ENCODE data around the gene DACH1. TPM values are rescaled to one million over a fixed set of nuclear protein-coding genes. Genes with fewer than 3 reads are reported as not detected.

The DACH1 gene
- total RNA-seq, 1 donor from 2014 or later = 1.6 TPM

- H3K27me3 Mint-ChIP-seq (ENCODE audit: low read depth, unreplicated experiment) = no peaks in the 10 kb centered on the region
Measured at GRCh38 chr13:71609271-71609670, 257.7 kb downstream of the DACH1 start.

GRCh38 chr13:71607575-71607974, 259.4 kb downstream of the DACH1 start:
- Mint-ChIP-seq H3K27ac (ENCODE audit: unreplicated experiment) (no peak overlapping the region), H3K9me3 (ENCODE audit: unreplicated experiment) (no peaks in the 10 kb centered on the region), H3K27me3 (ENCODE audit: low read depth, unreplicated experiment) (no peaks in the 10 kb centered on the region), H3K4me1 (ENCODE audit: low read depth, unreplicated experiment) (no peaks in the 10 kb centered on the region), H3K36me3 (ENCODE audit: low read depth, unreplicated experiment) (no peaks in the 10 kb centered on the region), H3K4me3 (ENCODE audit: unreplicated experiment) (no peak overlapping the region)
- Histone ChIP-seq H3K9ac (ENCODE audit: low read length) (no peak overlapping the region), H3K36me3 (ENCODE audit: insufficient read depth, low read length) (no peaks in the 10 kb centered on the region), H3K4me1 (ENCODE audit: insufficient read depth, low read length) (no peaks in the 10 kb centered on the region), H4K20me1 (ENCODE audit: insufficient read depth, low read length) (no peaks in the 10 kb centered on the region), H3K9me3 (ENCODE audit: insufficient read depth, low read depth, low read length) (no peaks in the 10 kb centered on the region), H3K4me3 (ENCODE audit: insufficient read depth, low read depth, low read length) (no peak overlapping the region), H3K4me2 (ENCODE audit: low read length) (no peak overlapping the region), H3K27me3 (ENCODE audit: insufficient read depth, low read length) (no peaks in the 10 kb centered on the region), H3K79me2 (ENCODE audit: insufficient read depth, low read length) (no peaks in the 10 kb centered on the region), H2AFZ (ENCODE audit: low read depth, low read length) (no peak overlapping the region), H3K27ac (ENCODE audit: low read depth, low read length) (no peak overlapping the region)
- TF ChIP-seq CTCF (IDR thresholded peaks at IDR 0.05; ENCODE audit: insufficient read depth, low read depth, low read length) (no peak), EZH2 (IDR thresholded peaks at IDR 0.05; ENCODE audit: insufficient read depth, low read length) (no peak)
- DNase-seq (ENCODE audit: low read depth) = no peak
- no peak for FAIRE-seq

More at GRCh38 chr13:71609271-71609670, 257.7 kb downstream of the DACH1 start:
- Mint-ChIP-seq H3K36me3 (ENCODE audit: low read depth, unreplicated experiment) (no peaks in the 10 kb centered on the region), H3K4me1 (ENCODE audit: low read depth, unreplicated experiment) (no peaks in the 10 kb centered on the region), H3K27ac (ENCODE audit: unreplicated experiment) (no peak overlapping the region), H3K9me3 (ENCODE audit: unreplicated experiment) (no peaks in the 10 kb centered on the region), H3K4me3 (ENCODE audit: unreplicated experiment) (no peak overlapping the region)
- Histone ChIP-seq H3K4me2 (ENCODE audit: low read length) (no peak overlapping the region), H2AFZ (ENCODE audit: low read depth, low read length) (no peak overlapping the region), H3K9me3 (ENCODE audit: insufficient read depth, low read depth, low read length) (no peaks in the 10 kb centered on the region), H3K27ac (ENCODE audit: low read depth, low read length) (no peak overlapping the region), H3K9ac (ENCODE audit: low read length) (no peak overlapping the region), H3K4me1 (ENCODE audit: insufficient read depth, low read length) (no peaks in the 10 kb centered on the region), H3K4me3 (ENCODE audit: insufficient read depth, low read depth, low read length) (no peak overlapping the region), H4K20me1 (ENCODE audit: insufficient read depth, low read length) (no peaks in the 10 kb centered on the region), H3K36me3 (ENCODE audit: insufficient read depth, low read length) (no peaks in the 10 kb centered on the region), H3K27me3 (ENCODE audit: insufficient read depth, low read length) (no peaks in the 10 kb centered on the region), H3K79me2 (ENCODE audit: insufficient read depth, low read length) (no peaks in the 10 kb centered on the region)
- DNase-seq (ENCODE audit: low read depth) (no peak), FAIRE-seq (no peak)
- TF ChIP-seq CTCF (IDR thresholded peaks at IDR 0.05; ENCODE audit: insufficient read depth, low read depth, low read length) (no peak), EZH2 (IDR thresholded peaks at IDR 0.05; ENCODE audit: insufficient read depth, low read length) (no peak)

DNA sequence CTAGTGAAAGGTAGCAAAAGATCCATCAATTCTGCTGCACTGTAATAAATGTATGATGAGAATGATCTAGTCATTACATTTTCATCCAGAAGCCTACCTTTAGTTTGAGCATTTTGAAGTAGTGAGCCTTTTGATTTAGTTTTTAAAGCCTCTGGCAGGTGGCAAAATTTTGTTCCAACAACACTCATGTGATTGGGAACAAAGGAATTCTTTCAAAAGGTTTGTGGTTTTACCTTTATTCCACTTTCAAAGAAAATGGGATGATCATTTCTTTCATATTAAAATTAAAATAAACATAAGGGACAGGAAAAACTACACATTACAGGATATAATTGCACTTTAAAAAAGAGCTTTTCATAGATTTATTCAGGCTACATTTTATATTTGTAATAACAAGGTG, 260.2 kb downstream of the DACH1 start:
- Mint-ChIP-seq H3K27ac (ENCODE audit: unreplicated experiment) (no peak overlapping the region), H3K36me3 (ENCODE audit: low read depth, unreplicated experiment) (no peaks in the 10 kb centered on the region), H3K4me1 (ENCODE audit: low read depth, unreplicated experiment) (no peaks in the 10 kb centered on the region), H3K27me3 (ENCODE audit: low read depth, unreplicated experiment) (no peaks in the 10 kb centered on the region), H3K9me3 (ENCODE audit: unreplicated experiment) (no peaks in the 10 kb centered on the region), H3K4me3 (ENCODE audit: unreplicated experiment) (no peak overlapping the region)
- no peaks in the 10 kb centered on the region for H3K79me2 ChIP-seq (ENCODE audit: insufficient read depth, low read length)
- no peak overlapping the region for H3K4me3 ChIP-seq (ENCODE audit: insufficient read depth, low read depth, low read length)
- DNase-seq (ENCODE audit: low read depth) (no peak), FAIRE-seq (no peak)
- H4K20me1 ChIP-seq (ENCODE audit: insufficient read depth, low read length) = no peaks in the 10 kb centered on the region
- no peak overlapping the region for H3K9ac ChIP-seq (ENCODE audit: low read length)
- H3K4me2 ChIP-seq (ENCODE audit: low read length) = no peak overlapping the region
- no peak overlapping the region for H2AFZ ChIP-seq (ENCODE audit: low read depth, low read length)
- no peaks in the 10 kb centered on the region for H3K4me1 ChIP-seq (ENCODE audit: insufficient read depth, low read length)
- TF ChIP-seq CTCF (IDR thresholded peaks at IDR 0.05; ENCODE audit: insufficient read depth, low read depth, low read length) = no peak
- TF ChIP-seq EZH2 (IDR thresholded peaks at IDR 0.05; ENCODE audit: insufficient read depth, low read length) = no peak
- no peaks in the 10 kb centered on the region for H3K36me3 ChIP-seq (ENCODE audit: insufficient read depth, low read length)
- H3K27me3 ChIP-seq (ENCODE audit: insufficient read depth, low read length) = no peaks in the 10 kb centered on the region
- H3K27ac ChIP-seq (ENCODE audit: low read depth, low read length) = no peak overlapping the region
- no peaks in the 10 kb centered on the region for H3K9me3 ChIP-seq (ENCODE audit: insufficient read depth, low read depth, low read length)
